Esophagus muscularis mucosa (tissue), 3 donors: ENCODE results near the gene TFRC.

Experiments used
- POLR2A ChIP-seq: fragments of 450-650 bp; IDR thresholded peaks from one replicate; pipeline ENCODE4 v1.6.1; 2017; ENCODE audit warnings: antibody characterized with exemption, moderate library complexity, mild to moderate bottlenecking, low read depth
- TF ChIP-seq, protein P1 (sequence below), 3 experiments: fragments of 200-600 bp in 2 of 3; fragments of 450-650 bp in 1 of 3; sonication (generic) in 2 of 3; IDR thresholded peaks; one replicate each; pipeline ENCODE4 v1.5.1; 2017 to 2019; ENCODE audit warnings: antibody characterized with exemption in 3 of 3, mild to moderate bottlenecking in 2 of 3, moderate library complexity in 1 of 3

DNA sequence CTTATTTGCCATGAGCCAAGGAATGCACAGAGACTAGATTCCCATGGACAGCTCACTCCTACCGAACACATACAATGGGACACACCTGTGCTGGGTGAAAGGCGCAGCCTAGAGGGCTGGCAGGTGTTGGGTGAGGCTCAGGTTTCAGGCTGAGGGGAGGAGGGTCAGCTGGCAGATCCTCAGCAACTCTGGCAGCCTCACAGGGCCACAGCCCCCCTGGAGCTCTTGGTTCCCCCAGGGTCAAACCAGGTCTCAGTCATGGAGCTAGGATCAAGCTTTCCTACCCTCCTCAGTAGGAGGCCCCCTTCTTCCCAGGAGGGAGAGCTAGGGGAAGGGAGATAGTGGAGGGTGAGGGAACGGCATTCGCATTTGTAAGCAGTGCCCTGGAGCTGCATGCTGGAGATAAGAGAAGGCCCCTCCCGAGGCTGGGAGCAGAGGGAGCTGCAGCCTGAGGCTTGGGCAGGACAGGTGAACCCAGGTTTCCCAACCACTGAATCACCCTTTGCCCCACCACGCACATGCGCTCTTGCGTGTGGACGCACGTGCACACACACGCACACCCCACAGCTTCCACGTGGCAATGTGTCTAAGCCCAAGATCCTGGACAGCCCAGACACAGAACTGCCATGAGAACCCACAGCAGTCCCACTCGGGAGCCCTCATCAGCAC lies 26.3 kb upstream of the TFRC start:
- TF ChIP-seq, protein P1, sequence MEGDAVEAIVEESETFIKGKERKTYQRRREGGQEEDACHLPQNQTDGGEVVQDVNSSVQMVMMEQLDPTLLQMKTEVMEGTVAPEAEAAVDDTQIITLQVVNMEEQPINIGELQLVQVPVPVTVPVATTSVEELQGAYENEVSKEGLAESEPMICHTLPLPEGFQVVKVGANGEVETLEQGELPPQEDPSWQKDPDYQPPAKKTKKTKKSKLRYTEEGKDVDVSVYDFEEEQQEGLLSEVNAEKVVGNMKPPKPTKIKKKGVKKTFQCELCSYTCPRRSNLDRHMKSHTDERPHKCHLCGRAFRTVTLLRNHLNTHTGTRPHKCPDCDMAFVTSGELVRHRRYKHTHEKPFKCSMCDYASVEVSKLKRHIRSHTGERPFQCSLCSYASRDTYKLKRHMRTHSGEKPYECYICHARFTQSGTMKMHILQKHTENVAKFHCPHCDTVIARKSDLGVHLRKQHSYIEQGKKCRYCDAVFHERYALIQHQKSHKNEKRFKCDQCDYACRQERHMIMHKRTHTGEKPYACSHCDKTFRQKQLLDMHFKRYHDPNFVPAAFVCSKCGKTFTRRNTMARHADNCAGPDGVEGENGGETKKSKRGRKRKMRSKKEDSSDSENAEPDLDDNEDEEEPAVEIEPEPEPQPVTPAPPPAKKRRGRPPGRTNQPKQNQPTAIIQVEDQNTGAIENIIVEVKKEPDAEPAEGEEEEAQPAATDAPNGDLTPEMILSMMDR (IDR thresholded peaks at IDR 0.05): no peak
- TF ChIP-seq POLR2A: no peak
